ENCODE data around the gene GET4.

GET4 gene

DNA sequence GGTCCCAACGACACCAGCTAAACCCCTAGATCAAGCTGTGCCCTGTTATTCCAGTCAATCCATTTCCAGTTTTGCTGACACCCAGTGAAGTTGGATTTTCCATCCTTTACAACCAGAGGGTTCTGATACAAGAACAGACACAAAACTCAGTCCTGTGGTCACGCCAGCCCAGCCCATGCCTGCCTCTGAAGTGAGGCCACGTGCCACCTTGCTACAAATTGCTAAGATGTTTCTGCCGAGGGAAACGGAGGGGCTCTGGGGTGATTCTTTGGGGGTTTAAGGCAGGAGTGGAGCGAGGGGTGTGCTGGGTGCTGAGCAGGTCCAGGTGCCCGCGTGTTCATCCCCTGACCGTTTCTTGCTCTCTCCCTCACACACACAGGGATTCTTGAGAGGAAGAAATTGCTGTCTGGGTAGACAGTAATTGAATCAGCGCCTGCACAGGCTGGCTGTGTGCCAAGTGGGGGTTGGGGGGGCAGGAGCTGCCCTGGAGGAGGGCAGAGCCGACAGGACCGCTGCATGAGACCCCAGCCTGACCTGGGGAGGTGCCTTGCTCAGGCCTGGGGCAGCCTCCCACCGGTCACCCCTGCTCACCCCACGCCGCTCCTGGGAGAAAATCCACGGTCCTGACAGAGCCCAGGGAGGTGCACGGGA, 40.1 kb downstream of the GET4 start (continued):
- TF ChIP-seq ZSCAN16 (tag by site-specific recombination; IDR thresholded peaks at IDR 0.05): no peak
- TF ChIP-seq, protein P1, sequence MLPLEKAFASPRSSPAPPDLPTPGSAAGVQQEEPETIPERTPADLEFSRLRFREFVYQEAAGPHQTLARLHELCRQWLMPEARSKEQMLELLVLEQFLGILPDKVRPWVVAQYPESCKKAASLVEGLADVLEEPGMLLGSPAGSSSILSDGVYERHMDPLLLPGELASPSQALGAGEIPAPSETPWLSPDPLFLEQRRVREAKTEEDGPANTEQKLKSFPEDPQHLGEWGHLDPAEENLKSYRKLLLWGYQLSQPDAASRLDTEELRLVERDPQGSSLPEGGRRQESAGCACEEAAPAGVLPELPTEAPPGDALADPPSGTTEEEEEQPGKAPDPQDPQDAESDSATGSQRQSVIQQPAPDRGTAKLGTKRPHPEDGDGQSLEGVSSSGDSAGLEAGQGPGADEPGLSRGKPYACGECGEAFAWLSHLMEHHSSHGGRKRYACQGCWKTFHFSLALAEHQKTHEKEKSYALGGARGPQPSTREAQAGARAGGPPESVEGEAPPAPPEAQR (tag by site-specific recombination; IDR thresholded peaks at IDR 0.05): no peak
- TF ChIP-seq, protein P2, sequence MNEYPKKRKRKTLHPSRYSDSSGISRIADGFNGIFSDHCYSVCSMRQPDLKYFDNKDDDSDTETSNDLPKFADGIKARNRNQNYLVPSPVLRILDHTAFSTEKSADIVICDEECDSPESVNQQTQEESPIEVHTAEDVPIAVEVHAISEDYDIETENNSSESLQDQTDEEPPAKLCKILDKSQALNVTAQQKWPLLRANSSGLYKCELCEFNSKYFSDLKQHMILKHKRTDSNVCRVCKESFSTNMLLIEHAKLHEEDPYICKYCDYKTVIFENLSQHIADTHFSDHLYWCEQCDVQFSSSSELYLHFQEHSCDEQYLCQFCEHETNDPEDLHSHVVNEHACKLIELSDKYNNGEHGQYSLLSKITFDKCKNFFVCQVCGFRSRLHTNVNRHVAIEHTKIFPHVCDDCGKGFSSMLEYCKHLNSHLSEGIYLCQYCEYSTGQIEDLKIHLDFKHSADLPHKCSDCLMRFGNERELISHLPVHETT (tag by site-specific recombination; IDR thresholded peaks at IDR 0.05): no peak
- no peak for TF ChIP-seq ZNF626 (tag by site-specific recombination; IDR thresholded peaks at IDR 0.05)
- TF ChIP-seq, protein P3, sequence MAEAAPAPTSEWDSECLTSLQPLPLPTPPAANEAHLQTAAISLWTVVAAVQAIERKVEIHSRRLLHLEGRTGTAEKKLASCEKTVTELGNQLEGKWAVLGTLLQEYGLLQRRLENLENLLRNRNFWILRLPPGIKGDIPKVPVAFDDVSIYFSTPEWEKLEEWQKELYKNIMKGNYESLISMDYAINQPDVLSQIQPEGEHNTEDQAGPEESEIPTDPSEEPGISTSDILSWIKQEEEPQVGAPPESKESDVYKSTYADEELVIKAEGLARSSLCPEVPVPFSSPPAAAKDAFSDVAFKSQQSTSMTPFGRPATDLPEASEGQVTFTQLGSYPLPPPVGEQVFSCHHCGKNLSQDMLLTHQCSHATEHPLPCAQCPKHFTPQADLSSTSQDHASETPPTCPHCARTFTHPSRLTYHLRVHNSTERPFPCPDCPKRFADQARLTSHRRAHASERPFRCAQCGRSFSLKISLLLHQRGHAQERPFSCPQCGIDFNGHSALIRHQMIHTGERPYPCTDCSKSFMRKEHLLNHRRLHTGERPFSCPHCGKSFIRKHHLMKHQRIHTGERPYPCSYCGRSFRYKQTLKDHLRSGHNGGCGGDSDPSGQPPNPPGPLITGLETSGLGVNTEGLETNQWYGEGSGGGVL (tag by site-specific recombination; IDR thresholded peaks at IDR 0.05): peak; percentile 58
- TF ChIP-seq, protein P4, sequence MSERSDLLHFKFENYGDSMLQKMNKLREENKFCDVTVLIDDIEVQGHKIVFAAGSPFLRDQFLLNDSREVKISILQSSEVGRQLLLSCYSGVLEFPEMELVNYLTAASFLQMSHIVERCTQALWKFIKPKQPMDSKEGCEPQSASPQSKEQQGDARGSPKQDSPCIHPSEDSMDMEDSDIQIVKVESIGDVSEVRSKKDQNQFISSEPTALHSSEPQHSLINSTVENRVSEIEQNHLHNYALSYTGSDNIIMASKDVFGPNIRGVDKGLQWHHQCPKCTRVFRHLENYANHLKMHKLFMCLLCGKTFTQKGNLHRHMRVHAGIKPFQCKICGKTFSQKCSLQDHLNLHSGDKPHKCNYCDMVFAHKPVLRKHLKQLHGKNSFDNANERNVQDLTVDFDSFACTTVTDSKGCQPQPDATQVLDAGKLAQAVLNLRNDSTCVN (tag by site-specific recombination; optimal IDR thresholded peaks at IDR 0.05): peak; percentile 8
- TF ChIP-seq ZNF561 (tag by site-specific recombination; IDR thresholded peaks at IDR 0.05; ENCODE audit: borderline replicate concordance): no peak
- TF ChIP-seq ZNF341 (tag by site-specific recombination; IDR thresholded peaks at IDR 0.05; ENCODE audit: low read depth): peak; percentile 40
- no peak for TF ChIP-seq KLF10 (tag by site-specific recombination; IDR thresholded peaks at IDR 0.05)
- TF ChIP-seq ZNF121 (tag by site-specific recombination; IDR thresholded peaks at IDR 0.05): no peak
- TF ChIP-seq ZNF473 (tag by site-specific recombination; IDR thresholded peaks at IDR 0.05): no peak
- TF ChIP-seq ZNF221 (tag by site-specific recombination; IDR thresholded peaks at IDR 0.05; ENCODE audit: borderline replicate concordance): no peak
- TF ChIP-seq, protein P5, sequence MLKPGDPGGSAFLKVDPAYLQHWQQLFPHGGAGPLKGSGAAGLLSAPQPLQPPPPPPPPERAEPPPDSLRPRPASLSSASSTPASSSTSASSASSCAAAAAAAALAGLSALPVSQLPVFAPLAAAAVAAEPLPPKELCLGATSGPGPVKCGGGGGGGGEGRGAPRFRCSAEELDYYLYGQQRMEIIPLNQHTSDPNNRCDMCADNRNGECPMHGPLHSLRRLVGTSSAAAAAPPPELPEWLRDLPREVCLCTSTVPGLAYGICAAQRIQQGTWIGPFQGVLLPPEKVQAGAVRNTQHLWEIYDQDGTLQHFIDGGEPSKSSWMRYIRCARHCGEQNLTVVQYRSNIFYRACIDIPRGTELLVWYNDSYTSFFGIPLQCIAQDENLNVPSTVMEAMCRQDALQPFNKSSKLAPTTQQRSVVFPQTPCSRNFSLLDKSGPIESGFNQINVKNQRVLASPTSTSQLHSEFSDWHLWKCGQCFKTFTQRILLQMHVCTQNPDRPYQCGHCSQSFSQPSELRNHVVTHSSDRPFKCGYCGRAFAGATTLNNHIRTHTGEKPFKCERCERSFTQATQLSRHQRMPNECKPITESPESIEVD (tag by site-specific recombination; IDR thresholded peaks at IDR 0.05): peak; percentile 34; the same call in 1 of the 2 replicates
- no peak for TF ChIP-seq ZNF785 (tag by site-specific recombination; IDR thresholded peaks at IDR 0.05)
- 0 out of 2 replicates have a peak, but pooled peaks have one; percentile 36 for TF ChIP-seq GLIS2 (tag by site-specific recombination; IDR thresholded peaks at IDR 0.05)
- TF ChIP-seq ZNF501 (tag by site-specific recombination; IDR thresholded peaks at IDR 0.05): no peak
- no peak for TF ChIP-seq ZNF510 (tag by site-specific recombination; IDR thresholded peaks at IDR 0.05; ENCODE audit: insufficient replicate concordance)
- TF ChIP-seq SP3 (tag by site-specific recombination; IDR thresholded peaks at IDR 0.05): no peak
- no peak for TF ChIP-seq SCRT2 (tag by site-specific recombination; IDR thresholded peaks at IDR 0.05)
- TF ChIP-seq ZNF658 (tag by site-specific recombination; IDR thresholded peaks at IDR 0.05): no peak
- peak; percentile 11; the same call in 1 of the 2 replicates for TF ChIP-seq ZIC2 (tag by site-specific recombination; IDR thresholded peaks at IDR 0.05)
- no peak for TF ChIP-seq HOXA7 (CRISPR knock-in tag; IDR thresholded peaks at IDR 0.05; ENCODE audit: borderline replicate concordance)
- TF ChIP-seq ZNF544 (tag by site-specific recombination; IDR thresholded peaks at IDR 0.05): no peak
- TF ChIP-seq ZNF423 (tag by site-specific recombination; IDR thresholded peaks at IDR 0.05): no peak
- peak; percentile 83 for TF ChIP-seq GLIS1 (tag by site-specific recombination; IDR thresholded peaks at IDR 0.05)
- TF ChIP-seq SCRT1 (tag by site-specific recombination; IDR thresholded peaks at IDR 0.05; ENCODE audit: borderline replicate concordance): no peak
- TF ChIP-seq HOXC10 (CRISPR knock-in tag; IDR thresholded peaks at IDR 0.05): no peak
- TF ChIP-seq MYNN (tag by site-specific recombination; IDR thresholded peaks at IDR 0.05; ENCODE audit: borderline replicate concordance): no peak
- TF ChIP-seq ZNF354C (tag by site-specific recombination; IDR thresholded peaks at IDR 0.05; ENCODE audit: borderline replicate concordance, low read depth): no peak
- TF ChIP-seq, protein P6, sequence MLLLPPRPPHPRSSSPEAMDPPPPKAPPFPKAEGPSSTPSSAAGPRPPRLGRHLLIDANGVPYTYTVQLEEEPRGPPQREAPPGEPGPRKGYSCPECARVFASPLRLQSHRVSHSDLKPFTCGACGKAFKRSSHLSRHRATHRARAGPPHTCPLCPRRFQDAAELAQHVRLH (tag by site-specific recombination; IDR thresholded peaks at IDR 0.05): no peak
- TF ChIP-seq, protein P7, sequence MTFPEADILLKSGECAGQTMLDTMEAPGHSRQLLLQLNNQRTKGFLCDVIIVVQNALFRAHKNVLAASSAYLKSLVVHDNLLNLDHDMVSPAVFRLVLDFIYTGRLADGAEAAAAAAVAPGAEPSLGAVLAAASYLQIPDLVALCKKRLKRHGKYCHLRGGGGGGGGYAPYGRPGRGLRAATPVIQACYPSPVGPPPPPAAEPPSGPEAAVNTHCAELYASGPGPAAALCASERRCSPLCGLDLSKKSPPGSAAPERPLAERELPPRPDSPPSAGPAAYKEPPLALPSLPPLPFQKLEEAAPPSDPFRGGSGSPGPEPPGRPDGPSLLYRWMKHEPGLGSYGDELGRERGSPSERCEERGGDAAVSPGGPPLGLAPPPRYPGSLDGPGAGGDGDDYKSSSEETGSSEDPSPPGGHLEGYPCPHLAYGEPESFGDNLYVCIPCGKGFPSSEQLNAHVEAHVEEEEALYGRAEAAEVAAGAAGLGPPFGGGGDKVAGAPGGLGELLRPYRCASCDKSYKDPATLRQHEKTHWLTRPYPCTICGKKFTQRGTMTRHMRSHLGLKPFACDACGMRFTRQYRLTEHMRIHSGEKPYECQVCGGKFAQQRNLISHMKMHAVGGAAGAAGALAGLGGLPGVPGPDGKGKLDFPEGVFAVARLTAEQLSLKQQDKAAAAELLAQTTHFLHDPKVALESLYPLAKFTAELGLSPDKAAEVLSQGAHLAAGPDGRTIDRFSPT (tag by site-specific recombination; IDR thresholded peaks at IDR 0.05): no peak
